HEK293 (cell line): Measurements from ENCODE around the gene RIC8A.

Experiments
- CTCF ChIA-PET: fragments of 350-600 bp; formaldehyde crosslinking; extraction: SDS; loops from one replicate; lab custom pipeline; 2021; ENCODE audit warnings: antibody characterized with exemption; lab: Yijun Ruan, JAX
- POLR2A ChIA-PET: fragments of 300-600 bp; formaldehyde crosslinking; extraction: SDS; loops from one replicate; lab custom pipeline; 2020; ENCODE audit warnings: antibody characterized with exemption, inconsistent platforms; lab: Yijun Ruan, JAX
- H3K27ac ChIP-seq: fragments of 200-500 bp; sonication (Bioruptor generic); 2 replicates; pipeline ENCODE4 v1.5.1; 2014; ENCODE audit warnings: low read depth, low read length, control low read depth, inconsistent platforms; ENCODE audit errors: extremely low read depth
- H3K36me3 ChIP-seq, 2 experiments: fragments of 200-500 bp in 1 of 2; sonication (Bioruptor generic) in 1 of 2; 1 replicate in 1 of 2; 2 replicates in 1 of 2; pipeline ENCODE4 v1.5.1; 2014 to 2017; ENCODE audit warnings: inconsistent platforms in 2 of 2, low read length in 2 of 2; ENCODE audit not compliant: control insufficient read depth in 2 of 2, insufficient read depth in 1 of 2
- H3K4me1 ChIP-seq: fragments of 200-500 bp; sonication (Bioruptor generic); 2 replicates; pipeline ENCODE4 v1.5.1; 2014; ENCODE audit warnings: mild to moderate bottlenecking, low read length, inconsistent platforms; ENCODE audit not compliant: control insufficient read depth, insufficient read depth
- H3K4me3 ChIP-seq: 2 replicates; pipeline ENCODE4 v1.5.1; 2011; ENCODE audit warnings: low read depth, mild to moderate bottlenecking, control low read depth, low read length, moderate library complexity
- H3K9me3 ChIP-seq: fragments of 200-500 bp; sonication (Bioruptor generic); 2 replicates; pipeline ENCODE4 v1.5.1; 2014; ENCODE audit warnings: low read depth, low read length, inconsistent platforms; ENCODE audit not compliant: control insufficient read depth, insufficient read depth
- GLIS1 ChIP-seq: fragments of 450-650 bp; formaldehyde crosslinking; IDR thresholded peaks from 2 replicates; pipeline ENCODE4 v1.5.1; 2016; ENCODE audit warnings: missing biosample characterization, missing genetic modification characterization
- GLIS2 ChIP-seq: fragments of 450-650 bp; formaldehyde crosslinking; IDR thresholded peaks from 2 replicates; pipeline ENCODE4 v1.5.1; 2016; ENCODE audit warnings: missing biosample characterization, missing genetic modification characterization
- HOXA7 ChIP-seq: sonication (generic); formaldehyde crosslinking; IDR thresholded peaks from 2 replicates; pipeline ENCODE4 v1.8.1; 2022; ENCODE audit warnings: missing genetic modification reagents, borderline replicate concordance
- HOXC10 ChIP-seq: sonication (generic); formaldehyde crosslinking; IDR thresholded peaks from 2 replicates; pipeline ENCODE4 v1.8.1; 2023; ENCODE audit warnings: mild to moderate bottlenecking, missing genetic modification reagents
- REST ChIP-seq: fragments of 450-650 bp; formaldehyde crosslinking; IDR thresholded peaks from 2 replicates; pipeline ENCODE4 v1.5.1; 2016; ENCODE audit warnings: missing biosample characterization, missing genetic modification characterization
- SP7 ChIP-seq: fragments of 450-650 bp; formaldehyde crosslinking; IDR thresholded peaks from 2 replicates; pipeline ENCODE4 v1.5.1; 2016; ENCODE audit warnings: missing biosample characterization, missing genetic modification characterization
- YY1 ChIP-seq: fragments of 450-650 bp; formaldehyde crosslinking; IDR thresholded peaks from 2 replicates; pipeline ENCODE4 v1.5.1; 2018; ENCODE audit warnings: missing biosample characterization, missing genetic modification characterization
- ZBTB17 ChIP-seq: fragments of 450-650 bp; formaldehyde crosslinking; IDR thresholded peaks from 2 replicates; pipeline ENCODE4 v1.5.1; 2016; ENCODE audit warnings: missing biosample characterization, missing genetic modification characterization
- ZBTB20 ChIP-seq: fragments of 450-650 bp; formaldehyde crosslinking; IDR thresholded peaks from 2 replicates; pipeline ENCODE4 v1.5.1; 2016; ENCODE audit warnings: missing biosample characterization, missing genetic modification characterization
- ZFP41 ChIP-seq: fragments of 450-650 bp; formaldehyde crosslinking; IDR thresholded peaks from 2 replicates; pipeline ENCODE4 v1.5.1; 2016; ENCODE audit warnings: missing biosample characterization, missing genetic modification characterization, borderline replicate concordance
- ZNF132 ChIP-seq: fragments of 450-650 bp; formaldehyde crosslinking; IDR thresholded peaks from 2 replicates; pipeline ENCODE4 v1.5.1; 2017; ENCODE audit warnings: missing biosample characterization, missing genetic modification characterization, borderline replicate concordance
- ZNF169 ChIP-seq: fragments of 450-650 bp; formaldehyde crosslinking; IDR thresholded peaks from 2 replicates; pipeline ENCODE4 v1.5.1; 2016; ENCODE audit warnings: missing biosample characterization, missing genetic modification characterization
- ZNF174 ChIP-seq: fragments of 450-650 bp; formaldehyde crosslinking; IDR thresholded peaks from 2 replicates; pipeline ENCODE4 v1.5.0; 2017; ENCODE audit warnings: missing biosample characterization, mild to moderate bottlenecking, missing genetic modification characterization
- ZNF335 ChIP-seq: fragments of 450-650 bp; formaldehyde crosslinking; conservative IDR thresholded peaks from 2 replicates; pipeline ENCODE4 v1.5.1; 2016; ENCODE audit warnings: missing biosample characterization, missing genetic modification characterization
- ZNF473 ChIP-seq: fragments of 450-650 bp; formaldehyde crosslinking; IDR thresholded peaks from 2 replicates; pipeline ENCODE4 v1.5.1; 2017; ENCODE audit warnings: missing biosample characterization, missing genetic modification characterization
- ZNF501 ChIP-seq: fragments of 450-650 bp; formaldehyde crosslinking; IDR thresholded peaks from 2 replicates; pipeline ENCODE4 v1.5.1; 2016; ENCODE audit warnings: missing biosample characterization, missing genetic modification characterization
- ZNF548 ChIP-seq: fragments of 450-650 bp; formaldehyde crosslinking; IDR thresholded peaks from 2 replicates; pipeline ENCODE4 v1.5.1; 2016; ENCODE audit warnings: missing biosample characterization, missing genetic modification characterization
- ZNF585B ChIP-seq: fragments of 450-650 bp; formaldehyde crosslinking; IDR thresholded peaks from 2 replicates; pipeline ENCODE4 v1.5.1; 2016; ENCODE audit warnings: missing biosample characterization, missing genetic modification characterization
- ZNF600 ChIP-seq: fragments of 450-650 bp; formaldehyde crosslinking; IDR thresholded peaks from 2 replicates; pipeline ENCODE4 v1.5.1; 2016; ENCODE audit warnings: missing biosample characterization, missing genetic modification characterization
- ZNF677 ChIP-seq: fragments of 450-650 bp; IDR thresholded peaks from 2 replicates; pipeline ENCODE4 v1.5.0; 2018; ENCODE audit warnings: missing biosample characterization, mild to moderate bottlenecking, missing genetic modification characterization, moderate library complexity
- ZNF76 ChIP-seq: fragments of 450-650 bp; formaldehyde crosslinking; IDR thresholded peaks from 2 replicates; pipeline ENCODE4; 2016; ENCODE audit warnings: low read depth, missing biosample characterization, missing genetic modification characterization, borderline replicate concordance
- ZNF791 ChIP-seq: fragments of 450-650 bp; formaldehyde crosslinking; IDR thresholded peaks from 2 replicates; pipeline ENCODE4 v1.5.1; 2016; ENCODE audit warnings: missing biosample characterization, missing genetic modification characterization
- ZSCAN16 ChIP-seq: fragments of 450-650 bp; formaldehyde crosslinking; IDR thresholded peaks from 2 replicates; pipeline ENCODE4 v1.5.1; 2016; ENCODE audit warnings: missing biosample characterization, missing genetic modification characterization
- TF ChIP-seq, protein P1 (sequence below): fragments of 450-650 bp; formaldehyde crosslinking; IDR thresholded peaks from 2 replicates; pipeline ENCODE4 v1.5.1; 2016; ENCODE audit warnings: missing biosample characterization, missing genetic modification characterization
- TF ChIP-seq, protein P2 (sequence below): fragments of 450-650 bp; formaldehyde crosslinking; conservative IDR thresholded peaks from 2 replicates; pipeline ENCODE4 v1.5.1; 2016; ENCODE audit warnings: low read depth, missing biosample characterization, missing genetic modification characterization
- TF ChIP-seq, protein P3 (sequence below): fragments of 450-650 bp; formaldehyde crosslinking; IDR thresholded peaks from 2 replicates; pipeline ENCODE4; 2016; ENCODE audit warnings: missing biosample characterization, missing genetic modification characterization

RIC8A gene

GRCh38 chr11:235609-235996, 28.1 kb downstream of the RIC8A start (continued):
- TF ChIP-seq, protein P1, sequence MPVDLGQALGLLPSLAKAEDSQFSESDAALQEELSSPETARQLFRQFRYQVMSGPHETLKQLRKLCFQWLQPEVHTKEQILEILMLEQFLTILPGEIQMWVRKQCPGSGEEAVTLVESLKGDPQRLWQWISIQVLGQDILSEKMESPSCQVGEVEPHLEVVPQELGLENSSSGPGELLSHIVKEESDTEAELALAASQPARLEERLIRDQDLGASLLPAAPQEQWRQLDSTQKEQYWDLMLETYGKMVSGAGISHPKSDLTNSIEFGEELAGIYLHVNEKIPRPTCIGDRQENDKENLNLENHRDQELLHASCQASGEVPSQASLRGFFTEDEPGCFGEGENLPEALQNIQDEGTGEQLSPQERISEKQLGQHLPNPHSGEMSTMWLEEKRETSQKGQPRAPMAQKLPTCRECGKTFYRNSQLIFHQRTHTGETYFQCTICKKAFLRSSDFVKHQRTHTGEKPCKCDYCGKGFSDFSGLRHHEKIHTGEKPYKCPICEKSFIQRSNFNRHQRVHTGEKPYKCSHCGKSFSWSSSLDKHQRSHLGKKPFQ (tag by site-specific recombination) = no peak
- TF ChIP-seq ZNF600 (peak; percentile 59; the same call in 1 of the 2 replicates), ZFP41 (no peak), ZNF677 (tag by site-specific recombination) (no peak), ZNF169 (no peak)
- TF ChIP-seq, protein P2, sequence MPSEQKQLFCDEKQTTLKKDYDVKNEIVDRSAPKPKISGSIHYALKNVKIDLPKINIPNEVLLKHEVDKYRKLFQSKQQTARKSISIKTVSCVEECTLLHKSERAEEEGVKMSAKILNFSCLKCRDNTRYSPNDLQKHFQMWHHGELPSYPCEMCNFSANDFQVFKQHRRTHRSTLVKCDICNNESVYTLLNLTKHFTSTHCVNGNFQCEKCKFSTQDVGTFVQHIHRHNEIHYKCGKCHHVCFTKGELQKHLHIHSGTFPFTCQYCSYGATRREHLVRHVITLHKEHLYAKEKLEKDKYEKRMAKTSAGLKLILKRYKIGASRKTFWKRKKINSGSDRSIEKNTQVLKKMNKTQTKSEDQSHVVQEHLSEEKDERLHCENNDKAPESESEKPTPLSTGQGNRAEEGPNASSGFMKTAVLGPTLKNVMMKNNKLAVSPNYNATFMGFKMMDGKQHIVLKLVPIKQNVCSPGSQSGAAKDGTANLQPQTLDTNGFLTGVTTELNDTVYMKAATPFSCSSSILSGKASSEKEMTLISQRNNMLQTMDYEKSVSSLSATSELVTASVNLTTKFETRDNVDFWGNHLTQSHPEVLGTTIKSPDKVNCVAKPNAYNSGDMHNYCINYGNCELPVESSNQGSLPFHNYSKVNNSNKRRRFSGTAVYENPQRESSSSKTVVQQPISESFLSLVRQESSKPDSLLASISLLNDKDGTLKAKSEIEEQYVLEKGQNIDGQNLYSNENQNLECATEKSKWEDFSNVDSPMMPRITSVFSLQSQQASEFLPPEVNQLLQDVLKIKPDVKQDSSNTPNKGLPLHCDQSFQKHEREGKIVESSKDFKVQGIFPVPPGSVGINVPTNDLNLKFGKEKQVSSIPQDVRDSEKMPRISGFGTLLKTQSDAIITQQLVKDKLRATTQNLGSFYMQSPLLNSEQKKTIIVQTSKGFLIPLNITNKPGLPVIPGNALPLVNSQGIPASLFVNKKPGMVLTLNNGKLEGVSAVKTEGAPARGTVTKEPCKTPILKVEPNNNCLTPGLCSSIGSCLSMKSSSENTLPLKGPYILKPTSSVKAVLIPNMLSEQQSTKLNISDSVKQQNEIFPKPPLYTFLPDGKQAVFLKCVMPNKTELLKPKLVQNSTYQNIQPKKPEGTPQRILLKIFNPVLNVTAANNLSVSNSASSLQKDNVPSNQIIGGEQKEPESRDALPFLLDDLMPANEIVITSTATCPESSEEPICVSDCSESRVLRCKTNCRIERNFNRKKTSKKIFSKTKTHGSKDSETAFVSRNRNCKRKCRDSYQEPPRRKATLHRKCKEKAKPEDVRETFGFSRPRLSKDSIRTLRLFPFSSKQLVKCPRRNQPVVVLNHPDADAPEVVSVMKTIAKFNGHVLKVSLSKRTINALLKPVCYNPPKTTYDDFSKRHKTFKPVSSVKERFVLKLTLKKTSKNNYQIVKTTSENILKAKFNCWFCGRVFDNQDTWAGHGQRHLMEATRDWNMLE (tag by site-specific recombination) = no peak

GRCh38 chr11:235997-236773, 28.7 kb downstream of the RIC8A start, which contains the start of gene SIRT3:
SIRT3 (minus strand) TSS chr11:236342; CDS start chr11:236328, 14 bp downstream.
- Histone ChIP-seq H3K4me1 (no peaks in the 10 kb centered on the region), H3K4me3 (peak within 1 kb of the TSS; percentile 93), H3K9me3 (no peaks in the 10 kb centered on the region), H3K36me3 (peaks cover 0 to 31% of the 10 kb centered on the region in 2 experiments; a peak in 1 of 3 replicates), H3K27ac (peak within 1 kb of the TSS; percentile 36; the same call in 1 of the 2 replicates)
- ChIA-PET CTCF (interaction anchor here (1.4 to 3.4 kb wide), 2 partner anchors 15 to 212 kb away, joined by 6 to 35 read pairs; no protein-coding TSS in a partner anchor), POLR2A (interaction anchor here (1.8 to 3.5 kb wide), 2 partner anchors 29 kb away, joined by 13 to 16 read pairs; partner anchors contain the start of genes BET1L and RIC8A)
- no peak for TF ChIP-seq HOXC10 (CRISPR knock-in tag)
- peak; percentile 25; the same call in 1 of the 2 replicates for TF ChIP-seq ZNF501 (tag by site-specific recombination)
- TF ChIP-seq ZNF76 (tag by site-specific recombination) = peak; percentile 31; the same call in 1 of the 2 replicates
- 0 out of 2 replicates have a peak, but pooled peaks have one; percentile 11 for TF ChIP-seq REST (tag by site-specific recombination)
- TF ChIP-seq ZBTB20 (tag by site-specific recombination) = peak; percentile 78
- TF ChIP-seq, protein P3, sequence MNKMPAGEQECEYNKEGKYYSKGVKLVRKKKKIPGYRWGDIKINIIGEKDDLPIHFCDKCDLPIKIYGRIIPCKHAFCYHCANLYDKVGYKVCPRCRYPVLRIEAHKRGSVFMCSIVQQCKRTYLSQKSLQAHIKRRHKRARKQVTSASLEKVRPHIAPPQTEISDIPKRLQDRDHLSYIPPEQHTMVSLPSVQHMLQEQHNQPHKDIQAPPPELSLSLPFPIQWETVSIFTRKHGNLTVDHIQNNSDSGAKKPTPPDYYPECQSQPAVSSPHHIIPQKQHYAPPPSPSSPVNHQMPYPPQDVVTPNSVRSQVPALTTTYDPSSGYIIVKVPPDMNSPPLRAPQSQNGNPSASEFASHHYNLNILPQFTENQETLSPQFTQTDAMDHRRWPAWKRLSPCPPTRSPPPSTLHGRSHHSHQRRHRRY = no peak
- no peak for TF ChIP-seq ZSCAN16
- TF ChIP-seq ZNF335 = peak; percentile 80
- no peak for TF ChIP-seq ZNF548 (tag by site-specific recombination)
- no peak for TF ChIP-seq ZNF132 (tag by site-specific recombination)
- peak; percentile 62; the same call in 1 of the 2 replicates for TF ChIP-seq GLIS2 (tag by site-specific recombination)
- peak; percentile 56; the same call in 1 of the 2 replicates for TF ChIP-seq ZBTB17
- TF ChIP-seq SP7 (tag by site-specific recombination) = 0 out of 2 replicates have a peak, but pooled peaks have one; percentile 10
- TF ChIP-seq ZNF585B = peak; percentile 15; the same call in 1 of the 2 replicates
- no peak for TF ChIP-seq ZNF473 (tag by site-specific recombination)
- no peak for TF ChIP-seq ZNF791
- TF ChIP-seq GLIS1 (tag by site-specific recombination) = peak; percentile 34; the same call in 1 of the 2 replicates
- TF ChIP-seq ZNF174 (tag by site-specific recombination) = no peak
- TF ChIP-seq YY1 (tag by site-specific recombination) = peak; percentile 52; the same call in 1 of the 2 replicates
- no peak for TF ChIP-seq HOXA7
